Thymus (tissue), 11 donors: ENCODE results near the gene TSPAN16. TPM values are rescaled to one million over a fixed set of nuclear protein-coding genes. Genes with fewer than 3 reads are reported as not detected.

Experiments
- DNase-seq, 9 donors: peaks; one replicate each; pipeline ENCODE4 v3.0.0-alpha.2; 2013; ENCODE audit warnings: low spot score in 9 of 9, low read depth in 6 of 9, missing footprints in 1 of 9
- H3K27ac ChIP-seq, 2 donors: one replicate each; pipeline ENCODE4 v1.5.1; 2013; ENCODE audit warnings: control low read depth in 1 of 2, low read depth in 1 of 2, low read length in 1 of 2, mild to moderate bottlenecking in 1 of 2, moderate library complexity in 1 of 2
- H3K27me3 ChIP-seq, 2 donors: one replicate each; pipeline ENCODE4 v1.5.1; 2013; ENCODE audit warnings: low read length in 1 of 2; ENCODE audit not compliant: control insufficient read depth in 2 of 2, insufficient read depth in 1 of 2
- H3K36me3 ChIP-seq, 2 donors: one replicate each; pipeline ENCODE4 v1.5.1; 2013; ENCODE audit warnings: low read length in 1 of 2, mild to moderate bottlenecking in 1 of 2, moderate library complexity in 1 of 2; ENCODE audit not compliant: control insufficient read depth in 2 of 2, insufficient read depth in 2 of 2
- H3K4me1 ChIP-seq, 2 donors: one replicate each; pipeline ENCODE4 v1.5.1; 2013; ENCODE audit warnings: low read length in 2 of 2; ENCODE audit not compliant: control insufficient read depth in 2 of 2, insufficient read depth in 2 of 2
- H3K4me3 ChIP-seq, 2 donors: one replicate each; pipeline ENCODE4 v1.5.1; 2013; ENCODE audit warnings: low read length in 2 of 2, control low read depth in 1 of 2, mild to moderate bottlenecking in 1 of 2
- H3K9me3 ChIP-seq, 2 donors: one replicate each; pipeline ENCODE4 v1.5.1; 2013; ENCODE audit warnings: low read length in 1 of 2, mild to moderate bottlenecking in 1 of 2; ENCODE audit not compliant: control insufficient read depth in 2 of 2, insufficient read depth in 1 of 2
- WGBS: extraction: QIAGEN DNeasy Blood & Tissue Kit; methylation state at CpG from one replicate; pipeline ENCODE4 v1.1.7; 2013; 5-methylcytosine and 5-hydroxymethylcytosine counted together
- polyA plus RNA-seq: library from polyadenylated mRNA; stranded (reverse); fragments of 200-250 nt; gene quantifications from one replicate; pipeline ENCODE4 v1.2.3, GENCODE V29; 2013
- total RNA-seq: library from RNA; stranded (reverse); fragments of 120-200 nt; gene quantifications from one replicate; pipeline ENCODE4 v1.2.4, GENCODE V29; 2013
- donor health status: healthy.

The TSPAN16 gene
- total and polyA plus RNA-seq, 2 donors = not detected

GRCh38 chr19:11279505-11280236 lies 16.3 kb upstream of the TSPAN16 start:
- peak in 6 of 9 donors; percentile 34 to 79 (median 49) for DNase-seq
- peaks cover 3 to 17% of the 10 kb centered on the region in 2 donors for H3K4me1 ChIP-seq
- H3K27me3 ChIP-seq = peaks cover 0 to 47% of the 10 kb centered on the region in 2 donors
- H3K27ac ChIP-seq = no peak overlapping the region
- 22% methylated on average over 5 of the region's 5 CpGs for WGBS
- no peaks in the 10 kb centered on the region for H3K36me3 ChIP-seq
- no peak overlapping the region for H3K4me3 ChIP-seq
- H3K9me3 ChIP-seq = peaks cover 0 to 11% of the 10 kb centered on the region in 2 donors

- no peaks in the 10 kb centered on the region for H3K36me3 ChIP-seq
- H3K27me3 ChIP-seq = peaks cover 0 to 48% of the 10 kb centered on the region in 2 donors
- DNase-seq = no peak
- H3K4me1 ChIP-seq = peaks cover 3 to 15% of the 10 kb centered on the region in 2 donors
- no peak overlapping the region for H3K4me3 ChIP-seq
- peaks cover 0 to 11% of the 10 kb centered on the region in 2 donors for H3K9me3 ChIP-seq
- 91% methylated on average over 11 of the region's 11 CpGs for WGBS
- no peak overlapping the region for H3K27ac ChIP-seq
Measured at GRCh38 chr19:11281356-11282049, 14.5 kb upstream of the TSPAN16 start.

- Histone ChIP-seq H3K27ac (no peak overlapping the region), H3K36me3 (no peaks in the 10 kb centered on the region), H3K27me3 (peaks cover 0 to 40% of the 10 kb centered on the region in 2 donors), H3K4me3 (no peak overlapping the region), H3K4me1 (peaks cover 3 to 11% of the 10 kb centered on the region in 2 donors), H3K9me3 (peaks cover 0 to 5% of the 10 kb centered on the region in 2 donors)
- no peak for DNase-seq
- WGBS = 94% methylated on average over 6 of the region's 6 CpGs
Measured at GRCh38 chr19:11284515-11284914, 11.4 kb upstream of the TSPAN16 start.

- peaks cover 0 to 47% of the 10 kb centered on the region in 2 donors for H3K27me3 ChIP-seq
- H3K4me3 ChIP-seq = no peak overlapping the region
- no peak overlapping the region for H3K27ac ChIP-seq
- no peak for DNase-seq
- H3K9me3 ChIP-seq = no peaks in the 10 kb centered on the region
- H3K36me3 ChIP-seq = no peaks in the 10 kb centered on the region
- WGBS = 66% methylated on average over 6 of the region's 6 CpGs
- H3K4me1 ChIP-seq = no peaks in the 10 kb centered on the region
Measured at GRCh38 chr19:11286312-11286974, 9.5 kb upstream of the TSPAN16 start.

- WGBS = 76% methylated on average over 7 of the region's 7 CpGs
- Histone ChIP-seq H3K4me1 (peaks cover 0 to under 1% of the 10 kb centered on the region in 2 donors), H3K4me3 (no peak overlapping the region), H3K27me3 (peaks cover 0 to 43% of the 10 kb centered on the region in 2 donors), H3K9me3 (no peaks in the 10 kb centered on the region), H3K27ac (no peak overlapping the region), H3K36me3 (no peaks in the 10 kb centered on the region)
- DNase-seq = no peak
Measured at GRCh38 chr19:11288349-11288748, 7.6 kb upstream of the TSPAN16 start.

- no peaks in the 10 kb centered on the region for H3K36me3 ChIP-seq
- peaks cover 0 to 38% of the 10 kb centered on the region in 2 donors for H3K27me3 ChIP-seq
- DNase-seq = no peak
- peaks cover 4 to 9% of the 10 kb centered on the region in 2 donors for H3K4me1 ChIP-seq
- H3K4me3 ChIP-seq = no peak overlapping the region
- no peak overlapping the region for H3K27ac ChIP-seq
- H3K9me3 ChIP-seq = no peaks in the 10 kb centered on the region
- 97% methylated on average over 4 of the region's 4 CpGs for WGBS
Measured at GRCh38 chr19:11290256-11290655, 5.7 kb upstream of the TSPAN16 start.

GRCh38 chr19:11291415-11291814 lies 4.5 kb upstream of the TSPAN16 start:
- Histone ChIP-seq H3K27ac (no peak overlapping the region), H3K9me3 (no peaks in the 10 kb centered on the region), H3K4me3 (no peak overlapping the region), H3K4me1 (peaks cover 4 to 9% of the 10 kb centered on the region in 2 donors), H3K27me3 (peaks cover 0 to 32% of the 10 kb centered on the region in 2 donors), H3K36me3 (no peaks in the 10 kb centered on the region)
- DNase-seq = no peak
- WGBS = 98% methylated on average over 7 of the region's 7 CpGs

GRCh38 chr19:11291991-11292390 lies 4.0 kb upstream of the TSPAN16 start:
- H3K27me3 ChIP-seq = peaks cover 0 to 31% of the 10 kb centered on the region in 2 donors
- WGBS = 85% methylated on average over 1 of the region's 1 CpG
- peaks cover 4 to 9% of the 10 kb centered on the region in 2 donors for H3K4me1 ChIP-seq
- H3K9me3 ChIP-seq = no peaks in the 10 kb centered on the region
- H3K36me3 ChIP-seq = no peaks in the 10 kb centered on the region
- no peak for DNase-seq
- H3K27ac ChIP-seq = no peak overlapping the region
- H3K4me3 ChIP-seq = no peak overlapping the region
